Prostate gland (tissue), 2 donors: Measurements from ENCODE around the gene GTF2A1L.

Experiments
- POLR2A ChIP-seq: fragments of 450-650 bp; IDR thresholded peaks from one replicate; pipeline ENCODE4 v1.6.1; 2016; ENCODE audit warnings: antibody characterized with exemption, mild to moderate bottlenecking
- POLR2AphosphoS5 ChIP-seq: sonication (generic); formaldehyde crosslinking; IDR thresholded peaks from one replicate; pipeline ENCODE4 v1.6.1; 2017; ENCODE audit warnings: antibody characterized with exemption
- TF ChIP-seq, protein P1 (sequence below), 4 experiments: fragments of 200-600 bp in 2 of 4; fragments of 450-650 bp in 2 of 4; sonication (generic) in 2 of 4; IDR thresholded peaks; 1 replicate in 3 of 4; 2 replicates in 1 of 4; pipeline ENCODE4 v1.5.1; 2016 to 2019; ENCODE audit warnings: antibody characterized with exemption in 4 of 4, mild to moderate bottlenecking in 2 of 4, moderate library complexity in 2 of 4

DNA sequence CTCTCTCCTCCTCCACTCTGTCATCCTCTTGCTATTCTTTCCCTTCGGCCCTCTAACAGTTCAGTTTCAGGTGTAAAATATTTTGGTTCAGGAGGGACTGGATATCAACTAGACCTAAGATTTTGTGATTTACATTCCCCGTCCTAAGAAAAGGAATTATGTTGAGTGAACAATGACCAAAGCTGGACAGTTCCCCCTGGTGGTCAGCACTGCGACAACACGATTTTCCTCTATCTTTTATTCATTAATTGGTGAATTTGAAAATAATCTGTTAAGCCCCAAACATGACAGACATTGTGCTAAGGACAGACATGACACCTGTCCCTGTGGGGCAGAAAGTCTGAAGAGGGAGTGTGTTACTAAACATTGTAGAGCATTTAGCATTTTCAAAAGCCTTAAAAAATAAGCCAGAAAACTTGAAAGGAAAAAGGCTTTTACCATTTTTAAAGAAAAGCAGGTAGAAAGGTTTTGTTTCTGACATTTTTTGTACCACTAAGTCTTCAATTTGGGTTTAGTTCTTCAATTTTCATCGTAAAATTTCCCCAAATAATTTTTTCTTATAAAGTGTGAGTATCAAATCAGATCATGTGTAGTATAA lies 28.4 kb upstream of the GTF2A1L start:
- TF ChIP-seq POLR2A (no peak), POLR2AphosphoS5 (no peak)
- TF ChIP-seq, protein P1, sequence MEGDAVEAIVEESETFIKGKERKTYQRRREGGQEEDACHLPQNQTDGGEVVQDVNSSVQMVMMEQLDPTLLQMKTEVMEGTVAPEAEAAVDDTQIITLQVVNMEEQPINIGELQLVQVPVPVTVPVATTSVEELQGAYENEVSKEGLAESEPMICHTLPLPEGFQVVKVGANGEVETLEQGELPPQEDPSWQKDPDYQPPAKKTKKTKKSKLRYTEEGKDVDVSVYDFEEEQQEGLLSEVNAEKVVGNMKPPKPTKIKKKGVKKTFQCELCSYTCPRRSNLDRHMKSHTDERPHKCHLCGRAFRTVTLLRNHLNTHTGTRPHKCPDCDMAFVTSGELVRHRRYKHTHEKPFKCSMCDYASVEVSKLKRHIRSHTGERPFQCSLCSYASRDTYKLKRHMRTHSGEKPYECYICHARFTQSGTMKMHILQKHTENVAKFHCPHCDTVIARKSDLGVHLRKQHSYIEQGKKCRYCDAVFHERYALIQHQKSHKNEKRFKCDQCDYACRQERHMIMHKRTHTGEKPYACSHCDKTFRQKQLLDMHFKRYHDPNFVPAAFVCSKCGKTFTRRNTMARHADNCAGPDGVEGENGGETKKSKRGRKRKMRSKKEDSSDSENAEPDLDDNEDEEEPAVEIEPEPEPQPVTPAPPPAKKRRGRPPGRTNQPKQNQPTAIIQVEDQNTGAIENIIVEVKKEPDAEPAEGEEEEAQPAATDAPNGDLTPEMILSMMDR (IDR thresholded peaks at IDR 0.05): peak; percentile 59 to 77 (median 68)
